ENCODE measurements around the gene UBE2F.

UBE2F gene

GRCh38 chr2:238004077-238004830 lies 37.4 kb downstream of the UBE2F start:
- Histone ChIP-seq H3K9me3 (no peaks in the 10 kb centered on the region), H3K36me3 (peaks cover 6% of the 10 kb centered on the region), H3K4me1 (ENCODE audit: control insufficient read depth in 1 of 2, insufficient read depth in 1 of 2, low read depth in 1 of 2, low read length in 1 of 2) (peaks cover 8% of the 10 kb centered on the region in 2 experiments), H3K27ac (no peak overlapping the region), H3K27me3 (no peaks in the 10 kb centered on the region), H3K4me3 (ENCODE audit: low read depth in 1 of 2, low read length in 1 of 2) (no peak overlapping the region)
- TF ChIP-seq CTCF (IDR thresholded peaks at IDR 0.05), result no peak

- peaks cover 6% of the 10 kb centered on the region for H3K36me3 ChIP-seq
- no peak for TF ChIP-seq CTCF (IDR thresholded peaks at IDR 0.05)
- no peak overlapping the region for H3K27ac ChIP-seq
- no peaks in the 10 kb centered on the region for H3K27me3 ChIP-seq
- peaks cover 8% of the 10 kb centered on the region in 2 experiments for H3K4me1 ChIP-seq (ENCODE audit: control insufficient read depth in 1 of 2, insufficient read depth in 1 of 2, low read depth in 1 of 2, low read length in 1 of 2)
- no peaks in the 10 kb centered on the region for H3K9me3 ChIP-seq
- H3K4me3 ChIP-seq (ENCODE audit: low read depth in 1 of 2, low read length in 1 of 2), result no peak overlapping the region
These were observed 38.7 kb downstream of the UBE2F start for GRCh38 chr2:238005528-238005927.

GRCh38 chr2:238006510-238006909 lies 39.7 kb downstream of the UBE2F start:
- Histone ChIP-seq H3K9me3 (no peaks in the 10 kb centered on the region), H3K4me1 (ENCODE audit: control insufficient read depth in 1 of 2, insufficient read depth in 1 of 2, low read depth in 1 of 2, low read length in 1 of 2) (peaks cover 8% of the 10 kb centered on the region in 2 experiments), H3K27me3 (no peaks in the 10 kb centered on the region), H3K36me3 (peaks cover 12% of the 10 kb centered on the region), H3K4me3 (ENCODE audit: low read depth in 1 of 2, low read length in 1 of 2) (no peak overlapping the region), H3K27ac (peak overlapping the region; percentile 57)
- TF ChIP-seq CTCF (IDR thresholded peaks at IDR 0.05), result no peak

GRCh38 chr2:238007924-238008323 lies 41.1 kb downstream of the UBE2F start:
- Histone ChIP-seq H3K27me3 (no peaks in the 10 kb centered on the region), H3K9me3 (no peaks in the 10 kb centered on the region), H3K4me1 (ENCODE audit: control insufficient read depth in 1 of 2, insufficient read depth in 1 of 2, low read depth in 1 of 2, low read length in 1 of 2) (peaks cover 8% of the 10 kb centered on the region in 2 experiments), H3K36me3 (peaks cover 14% of the 10 kb centered on the region), H3K27ac (no peak overlapping the region), H3K4me3 (ENCODE audit: low read depth in 1 of 2, low read length in 1 of 2) (no peak overlapping the region)
- no peak for TF ChIP-seq CTCF (IDR thresholded peaks at IDR 0.05)

- Histone ChIP-seq H3K4me3 (ENCODE audit: low read depth in 1 of 2, low read length in 1 of 2) (no peak overlapping the region), H3K27ac (no peak overlapping the region), H3K4me1 (ENCODE audit: control insufficient read depth in 1 of 2, insufficient read depth in 1 of 2, low read depth in 1 of 2, low read length in 1 of 2) (peaks cover 8% of the 10 kb centered on the region in 2 experiments), H3K27me3 (no peaks in the 10 kb centered on the region), H3K36me3 (peaks cover 25% of the 10 kb centered on the region), H3K9me3 (no peaks in the 10 kb centered on the region)
- no peak for TF ChIP-seq CTCF (IDR thresholded peaks at IDR 0.05)
These were observed 42.7 kb downstream of the UBE2F start for GRCh38 chr2:238009563-238009962.
